ENCODE measurements around the gene LMO3. TPM values are rescaled to one million over a fixed set of nuclear protein-coding genes. Genes with fewer than 3 reads are reported as not detected.

LMO3 gene
- total RNA-seq = 26.2 TPM

GRCh38 chr12:16606117-16606200 lies at the start of gene LMO3:
Gene LMO3, minus strand, starts transcription at chr12:16606162. Its CDS starts 5,302 bp downstream, at chr12:16600860.
- intact Hi-C loops (cut with DNase I) = no loop called here

GRCh38 chr12:16636435-16637055 lies 30.6 kb upstream of the LMO3 start:
- ATAC-seq = no peak
- intact Hi-C loops (cut with DNase I) = no loop called here
- no peak for DNase-seq (ENCODE audit: low spot score)

More at GRCh38 chr12:16606117-16606200, at the start of gene LMO3:
- ATAC-seq (no peak), DNase-seq (ENCODE audit: low spot score) (no peak)

- intact Hi-C loops (cut with DNase I) = no loop called here
- no peak for DNase-seq (ENCODE audit: low spot score)
- no peak for ATAC-seq
Observed at GRCh38 chr12:16634786-16635185, 28.8 kb upstream of the LMO3 start.

GRCh38 chr12:16626991-16627390 lies 21.0 kb upstream of the LMO3 start:
- no peak for DNase-seq (ENCODE audit: low spot score)
- ATAC-seq = no peak
- intact Hi-C loops (cut with DNase I) = no loop called here

- no peak for DNase-seq (ENCODE audit: low spot score)
- intact Hi-C loops (cut with DNase I) = no loop called here
- peak; percentile 71 for ATAC-seq
Observed at GRCh38 chr12:16622338-16622737, 16.4 kb upstream of the LMO3 start.

- intact Hi-C loops (cut with DNase I) = no loop called here
- no peak for DNase-seq (ENCODE audit: low spot score)
Observed at GRCh38 chr12:16619537-16619936, 13.6 kb upstream of the LMO3 start.

GRCh38 chr12:16618256-16618655 lies 12.3 kb upstream of the LMO3 start:
- ATAC-seq = no peak
- no peak for DNase-seq (ENCODE audit: low spot score)
- intact Hi-C loops (cut with DNase I) = no loop called here

More at GRCh38 chr12:16619537-16619936, 13.6 kb upstream of the LMO3 start:
- ATAC-seq = no peak

- no peak for DNase-seq (ENCODE audit: low spot score)
- no peak for ATAC-seq
- intact Hi-C loops (cut with DNase I) = no loop called here
Observed at GRCh38 chr12:16613199-16613598, 7.2 kb upstream of the LMO3 start.

GRCh38 chr12:16612647-16613046 lies 6.7 kb upstream of the LMO3 start:
- intact Hi-C loops (cut with DNase I) = no loop called here
- ATAC-seq = no peak
- no peak for DNase-seq (ENCODE audit: low spot score)

GRCh38 chr12:16611146-16611545 lies 5.2 kb upstream of the LMO3 start:
- no peak for ATAC-seq
- intact Hi-C loops (cut with DNase I) = no loop called here
- DNase-seq (ENCODE audit: low spot score) = no peak

GRCh38 chr12:16610743-16611142 lies 4.8 kb upstream of the LMO3 start:
- intact Hi-C loops (cut with DNase I) = no loop called here
- DNase-seq (ENCODE audit: low spot score) (no peak), ATAC-seq (no peak)

- DNase-seq (ENCODE audit: low spot score) = no peak
- no peak for ATAC-seq
- intact Hi-C loops (cut with DNase I) = no loop called here
Observed at GRCh38 chr12:16610001-16610585, 4.1 kb upstream of the LMO3 start.

- DNase-seq (ENCODE audit: low spot score) = no peak
- intact Hi-C loops (cut with DNase I) = no loop called here
- ATAC-seq = no peak
Observed at GRCh38 chr12:16608946-16609539, 3.1 kb upstream of the LMO3 start.

GRCh38 chr12:16607906-16608775 lies 2.2 kb upstream of the LMO3 start:
- no peak for DNase-seq (ENCODE audit: low spot score)
- intact Hi-C loops (cut with DNase I) = no loop called here
- ATAC-seq = no peak

- ATAC-seq (peak; percentile 16), DNase-seq (ENCODE audit: low spot score) (no peak)
- intact Hi-C loops (cut with DNase I) = no loop called here
Observed at GRCh38 chr12:16606991-16607390, 1.0 kb upstream of the LMO3 start.

GRCh38 chr12:16606201-16606849 lies 363 bp upstream of the LMO3 start:
- ATAC-seq (peak; percentile 81), DNase-seq (ENCODE audit: low spot score) (peak; percentile 74)
- intact Hi-C loops (cut with DNase I) = no loop called here

GRCh38 chr12:16605642-16606116 lies 283 bp downstream of the LMO3 start:
- intact Hi-C loops (cut with DNase I) = no loop called here
- DNase-seq (ENCODE audit: low spot score) (no peak), ATAC-seq (peak; percentile 65)

- intact Hi-C loops (cut with DNase I) = no loop called here
- peak; percentile 33 for ATAC-seq
- no peak for DNase-seq (ENCODE audit: low spot score)
Observed at GRCh38 chr12:16604596-16605252, 1.2 kb downstream of the LMO3 start.

- no peak for DNase-seq (ENCODE audit: low spot score)
- intact Hi-C loops (cut with DNase I) = no loop called here
- no peak for ATAC-seq
Observed at GRCh38 chr12:16603916-16604575, 1.9 kb downstream of the LMO3 start.
